ENCODE results near the gene LAYN.

- TF ChIP-seq POLR2A (IDR thresholded peaks at IDR 0.05; ENCODE audit: low read depth, low read length), result no peak
- no peak for TF ChIP-seq TAF1 (IDR thresholded peaks at IDR 0.05; ENCODE audit: borderline replicate concordance, low read depth, low read length)
These were observed 375 bp downstream of the LAYN start for GRCh38 chr11:111540937-111541253.
